ENCODE results near the gene TRIM52. TPM values are rescaled to one million over a fixed set of nuclear protein-coding genes. Genes with fewer than 3 reads are reported as not detected.
A peak's percentile ranks its signal among the peaks of the same experiment; 100 is the strongest.

Gene TRIM52
- total and polyA plus RNA-seq, 9 of the 15 experiments (the other 6 are each of a cell fraction or from before 2014, with no cell fraction given), result 3.3 to 21.9 (median 13.5) TPM

GRCh38 chr5:181207960-181208253, 53.0 kb downstream of the TRIM52 start:
- in situ Hi-C loops (cut with MboI), result no loop called here
- WGBS (ENCODE audit: insufficient coverage, low coverage, missing lambda C conversion rate), result 4% methylated on average over 3 of the region's 3 CpGs
- ChIA-PET POLR2A (interaction anchor here (0.6 to 2.4 kb wide), 16 partner anchors 9 to 169 kb away, joined by 3 to 18 read pairs (median 4); partner anchors contain the start of gene TRIM52), CTCF (ENCODE audit: low intra/inter-chr PET ratio) (no interaction called here)
- H2AFZ ChIP-seq (ENCODE audit: low read depth, low read length), result no peak overlapping the region
- H4K20me1 ChIP-seq (replicated peaks; ENCODE audit: control insufficient read depth, insufficient read depth, low read length), result no peaks in the 10 kb centered on the region
- peaks cover 27 to 31% of the 10 kb centered on the region in 2 experiments; a peak in 4 of 5 replicates for H3K4me1 ChIP-seq (replicated peaks in 1 of 2; ENCODE audit: control insufficient read depth in 2 of 2, insufficient read depth in 2 of 2, low read length in 2 of 2)
- H3K27me3 ChIP-seq (ENCODE audit: control insufficient read depth in 2 of 2, insufficient read depth in 2 of 2, low read length in 2 of 2), result no peaks in the 10 kb centered on the region
- DNase-seq (ENCODE audit: extremely low read depth in 1 of 4, low spot score in 3 of 4) (no peak), ATAC-seq (no peak), FAIRE-seq (peak; percentile 29)
- no TSS peak for BruUV-seq (replicated peaks)
- intact Hi-C loops (cut with micrococcal nuclease), result loop anchor here (1.0 to 2.0 kb wide), 3 partner anchors 10 to 17 kb away; partner anchors contain the start of gene TRIM41
- H3K4me3 ChIP-seq, result 0 out of 2 replicates have a peak overlapping the region, but pooled peaks have one; percentile 1
- H3K9me3 ChIP-seq (replicated peaks; ENCODE audit: control insufficient read depth, insufficient read depth, low read depth, low read length), result no peaks in the 10 kb centered on the region
- H3K4me2 ChIP-seq (ENCODE audit: insufficient read depth, low read length), result peak overlapping the region; percentile 93; the same call in 1 of the 2 replicates
- H3K36me3 ChIP-seq (ENCODE audit: control insufficient read depth, insufficient read depth, low read length), result no peaks in the 10 kb centered on the region
- no peaks in the 10 kb centered on the region for H3K9me1 ChIP-seq (ENCODE audit: control insufficient read depth, insufficient read depth, low read length)
- no peak overlapping the region for H3K9ac ChIP-seq (ENCODE audit: insufficient read depth in 1 of 2, low read depth in 2 of 2, low read length in 2 of 2)
- H3K79me2 ChIP-seq (ENCODE audit: control insufficient read depth, insufficient read depth, low read length), result no peaks in the 10 kb centered on the region
- H3K27ac ChIP-seq (ENCODE audit: extremely low read depth, low read depth, low read length), result peak overlapping the region; percentile 9; the same call in 1 of the 3 replicates
- TF ChIP-seq, protein P1, sequence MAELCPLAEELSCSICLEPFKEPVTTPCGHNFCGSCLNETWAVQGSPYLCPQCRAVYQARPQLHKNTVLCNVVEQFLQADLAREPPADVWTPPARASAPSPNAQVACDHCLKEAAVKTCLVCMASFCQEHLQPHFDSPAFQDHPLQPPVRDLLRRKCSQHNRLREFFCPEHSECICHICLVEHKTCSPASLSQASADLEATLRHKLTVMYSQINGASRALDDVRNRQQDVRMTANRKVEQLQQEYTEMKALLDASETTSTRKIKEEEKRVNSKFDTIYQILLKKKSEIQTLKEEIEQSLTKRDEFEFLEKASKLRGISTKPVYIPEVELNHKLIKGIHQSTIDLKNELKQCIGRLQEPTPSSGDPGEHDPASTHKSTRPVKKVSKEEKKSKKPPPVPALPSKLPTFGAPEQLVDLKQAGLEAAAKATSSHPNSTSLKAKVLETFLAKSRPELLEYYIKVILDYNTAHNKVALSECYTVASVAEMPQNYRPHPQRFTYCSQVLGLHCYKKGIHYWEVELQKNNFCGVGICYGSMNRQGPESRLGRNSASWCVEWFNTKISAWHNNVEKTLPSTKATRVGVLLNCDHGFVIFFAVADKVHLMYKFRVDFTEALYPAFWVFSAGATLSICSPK (IDR thresholded peaks at IDR 0.05; ENCODE audit: borderline replicate concordance), result 0 out of 2 replicates have a peak, but pooled peaks have one; percentile 24
- TF ChIP-seq SMAD3 (CRISPR knock-in tag; conservative IDR thresholded peaks at IDR 0.05) (0 out of 2 replicates have a peak, but pooled peaks have one; percentile 1), FOXK2 (conservative IDR thresholded peaks at IDR 0.05 in 1 of 2, IDR thresholded peaks at IDR 0.05 in 1 of 2; ENCODE audit: low read depth in 2 of 2) (no peak), ADNP (tag; IDR thresholded peaks at IDR 0.05) (peak; percentile 88), ARID1B (IDR thresholded peaks at IDR 0.05) (no peak; the same call in 1 of the 2 replicates), ZFP36 (IDR thresholded peaks at IDR 0.05; ENCODE audit: low read depth, low read length, partially characterized antibody) (peak; percentile 1), E2F8 (IDR thresholded peaks at IDR 0.05; ENCODE audit: low read depth, partially characterized antibody) (peak; percentile 18), ELF1 (tag; IDR thresholded peaks at IDR 0.05) (peak; percentile 11; the same call in 1 of the 2 replicates), ZFPM2 (CRISPR knock-in tag; IDR thresholded peaks at IDR 0.05) (0 out of 2 replicates have a peak, but pooled peaks have one; percentile 54), KHSRP (IDR thresholded peaks at IDR 0.05) (0 out of 2 replicates have a peak, but pooled peaks have one; percentile 35), SMARCB1 (IDR thresholded peaks at IDR 0.05; ENCODE audit: insufficient read length, low read depth) (peak; percentile 69), ZNF253 (CRISPR knock-in tag; conservative IDR thresholded peaks at IDR 0.05) (0 out of 2 replicates have a peak, but pooled peaks have one; percentile 72)
- TF ChIP-seq, protein P2, sequence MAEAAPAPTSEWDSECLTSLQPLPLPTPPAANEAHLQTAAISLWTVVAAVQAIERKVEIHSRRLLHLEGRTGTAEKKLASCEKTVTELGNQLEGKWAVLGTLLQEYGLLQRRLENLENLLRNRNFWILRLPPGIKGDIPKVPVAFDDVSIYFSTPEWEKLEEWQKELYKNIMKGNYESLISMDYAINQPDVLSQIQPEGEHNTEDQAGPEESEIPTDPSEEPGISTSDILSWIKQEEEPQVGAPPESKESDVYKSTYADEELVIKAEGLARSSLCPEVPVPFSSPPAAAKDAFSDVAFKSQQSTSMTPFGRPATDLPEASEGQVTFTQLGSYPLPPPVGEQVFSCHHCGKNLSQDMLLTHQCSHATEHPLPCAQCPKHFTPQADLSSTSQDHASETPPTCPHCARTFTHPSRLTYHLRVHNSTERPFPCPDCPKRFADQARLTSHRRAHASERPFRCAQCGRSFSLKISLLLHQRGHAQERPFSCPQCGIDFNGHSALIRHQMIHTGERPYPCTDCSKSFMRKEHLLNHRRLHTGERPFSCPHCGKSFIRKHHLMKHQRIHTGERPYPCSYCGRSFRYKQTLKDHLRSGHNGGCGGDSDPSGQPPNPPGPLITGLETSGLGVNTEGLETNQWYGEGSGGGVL (CRISPR knock-in tag; IDR thresholded peaks at IDR 0.05), result no peak
- TF ChIP-seq, protein P3, sequence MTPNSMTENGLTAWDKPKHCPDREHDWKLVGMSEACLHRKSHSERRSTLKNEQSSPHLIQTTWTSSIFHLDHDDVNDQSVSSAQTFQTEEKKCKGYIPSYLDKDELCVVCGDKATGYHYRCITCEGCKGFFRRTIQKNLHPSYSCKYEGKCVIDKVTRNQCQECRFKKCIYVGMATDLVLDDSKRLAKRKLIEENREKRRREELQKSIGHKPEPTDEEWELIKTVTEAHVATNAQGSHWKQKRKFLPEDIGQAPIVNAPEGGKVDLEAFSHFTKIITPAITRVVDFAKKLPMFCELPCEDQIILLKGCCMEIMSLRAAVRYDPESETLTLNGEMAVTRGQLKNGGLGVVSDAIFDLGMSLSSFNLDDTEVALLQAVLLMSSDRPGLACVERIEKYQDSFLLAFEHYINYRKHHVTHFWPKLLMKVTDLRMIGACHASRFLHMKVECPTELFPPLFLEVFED (CRISPR knock-in tag; conservative IDR thresholded peaks at IDR 0.05), result peak; percentile 59; the same call in 1 of the 2 replicates
